HCT116 (cell line): ENCODE measurements around the gene BAG2. TPM values are rescaled to one million over a fixed set of nuclear protein-coding genes. Genes with fewer than 3 reads are reported as not detected.

Experiments
- ATAC-seq: fragments of 200-7000 bp; cut with Tn5 transposase; 2 replicates; pipeline ENCODE4 v1.9.1; 2020; ENCODE audit warnings: mild to moderate bottlenecking, moderate library complexity
- BruUV-seq: library from RNA; stranded (reverse); fragments of 400-500 nt; replicated peaks from 2 replicates; lab custom pipeline; 2021; lab: Mats Ljungman, UMichigan
- CTCF ChIA-PET: fragments of 300-600 bp; sonication (Branson Sonifier 250); formaldehyde crosslinking; loops from one replicate; lab custom pipeline; 2021; ENCODE audit warnings: antibody characterized with exemption; lab: Charles Lee
- POLR2A ChIA-PET: fragments of 300-600, 350-600 bp; sonication (Branson Sonifier 250); formaldehyde crosslinking; loops from one replicate; lab custom pipeline; 2021; ENCODE audit warnings: antibody characterized with exemption; lab: Charles Lee
- RAD21 ChIA-PET, 2 experiments: fragments of 300-600 bp; sonication (Branson Sonifier 250); formaldehyde crosslinking; loops; one replicate each; lab custom pipeline; 2023; ENCODE audit warnings: low total read pairs in 2 of 2; ENCODE audit not compliant: uncharacterized antibody in 2 of 2, unreplicated experiment in 2 of 2, low non-redundant PET in 1 of 2; lab: Charles Lee
- DNase-seq: peaks from one replicate; pipeline ENCODE4 v3.0.0-alpha.2; 2010; ENCODE audit warnings: low read depth, low spot score
- H2AFZ ChIP-seq: fragments of 200-600 bp; shearing (Covaris generic), sonication (generic); 2 replicates; pipeline ENCODE4 v1.6.1; 2017; ENCODE audit warnings: low read depth, mixed run types, mixed read lengths, antibody characterized with exemption, low read length; ENCODE audit not compliant: poor library complexity, severe bottlenecking
- H3K27ac ChIP-seq: 2 replicates; pipeline ENCODE4 v1.5.1; 2012; ENCODE audit warnings: low read depth, low read length
- H3K27me3 ChIP-seq: fragments of 200-600 bp; sonication (generic); 2 replicates; pipeline ENCODE4 v1.6.1; 2016; ENCODE audit warnings: mixed run types, low read length, mixed read lengths; ENCODE audit not compliant: insufficient read depth
- H3K36me3 ChIP-seq, 2 experiments: fragments of 200-500 bp in 1 of 2; fragments of 200-600 bp in 1 of 2; sonication (Bioruptor generic) in 1 of 2; sonication (generic) in 1 of 2; 2 replicates each; pipeline versions ENCODE4 v1.5.1 to v1.6.1; 2014 to 2016; ENCODE audit warnings: low read length in 2 of 2, inconsistent platforms in 1 of 2, mixed read lengths in 1 of 2, mixed run types in 1 of 2; ENCODE audit not compliant: insufficient read depth in 2 of 2, control insufficient read depth in 1 of 2
- H3K4me1 ChIP-seq, 2 experiments: fragments of 200-600 bp in 1 of 2; sonication (generic) in 1 of 2; 2 replicates each; pipeline versions ENCODE4 v1.5.1 to v1.6.1; 2012 to 2017; ENCODE audit warnings: low read length in 2 of 2, inconsistent platforms in 1 of 2, mild to moderate bottlenecking in 1 of 2, mixed read lengths in 1 of 2, mixed run types in 1 of 2, moderate library complexity in 1 of 2; ENCODE audit not compliant: insufficient read depth in 2 of 2, control insufficient read depth in 1 of 2
- H3K4me2 ChIP-seq: fragments of 200-600 bp; sonication (generic); 2 replicates; pipeline ENCODE4 v1.6.1; 2017; ENCODE audit warnings: mixed run types, low read length, mixed read lengths
- H3K4me3 ChIP-seq, 2 experiments: fragments of 200-600 bp in 1 of 2; sonication (generic) in 1 of 2; replicated peaks in 1 of 2; 2 replicates each; pipeline ENCODE4 v1.5.1; 2011 to 2016; ENCODE audit warnings: low read length in 2 of 2, control low read depth in 1 of 2, low read depth in 1 of 2, mild to moderate bottlenecking in 1 of 2, mixed read lengths in 1 of 2, mixed run types in 1 of 2
- H3K79me2 ChIP-seq: fragments of 200-600 bp; sonication (generic); 2 replicates; pipeline ENCODE4 v1.6.1; 2017; ENCODE audit warnings: mild to moderate bottlenecking, mixed run types, low read length, moderate library complexity, mixed read lengths; ENCODE audit not compliant: insufficient read depth
- H3K9ac ChIP-seq: fragments of 200-600 bp; sonication (generic); 2 replicates; pipeline ENCODE4 v1.6.1; 2016; ENCODE audit warnings: low read length, mixed read lengths
- H3K9me2 ChIP-seq: fragments of 200-600 bp; sonication (generic), shearing (Covaris generic); 2 replicates; pipeline ENCODE4 v1.6.1; 2017; ENCODE audit warnings: mixed run types, mild to moderate bottlenecking, moderate library complexity; ENCODE audit not compliant: insufficient read depth
- H3K9me3 ChIP-seq, 2 experiments: fragments of 200-500 bp in 1 of 2; fragments of 200-600 bp in 1 of 2; sonication (Bioruptor generic) in 1 of 2; sonication (generic) in 1 of 2; 2 replicates each; pipeline ENCODE4 v1.6.1; 2014 to 2017; ENCODE audit warnings: low read length in 2 of 2, mixed read lengths in 2 of 2, inconsistent platforms in 1 of 2, low read depth in 1 of 2, mild to moderate bottlenecking in 1 of 2, mixed run types in 1 of 2, moderate library complexity in 1 of 2; ENCODE audit not compliant: control insufficient read depth in 1 of 2, insufficient read depth in 1 of 2
- H4K20me1 ChIP-seq: fragments of 200-600 bp; sonication (generic), shearing (Covaris generic); 2 replicates; pipeline ENCODE4 v1.6.1; 2017; ENCODE audit warnings: mixed run types, mild to moderate bottlenecking, moderate library complexity; ENCODE audit not compliant: insufficient read depth
- CBX3 ChIP-seq: IDR thresholded peaks from 2 replicates; pipeline ENCODE4 v1.6.1; 2012; ENCODE audit warnings: low read depth
- CEBPB ChIP-seq: IDR thresholded peaks from 2 replicates; pipeline ENCODE4 v1.6.1; 2012; ENCODE audit warnings: low read depth
- EGR1 ChIP-seq: IDR thresholded peaks from 2 replicates; pipeline ENCODE4 v1.6.1; 2012; ENCODE audit warnings: low read depth
- POLR2A ChIP-seq: IDR thresholded peaks from 2 replicates; pipeline ENCODE4 v1.7.0; 2011; ENCODE audit warnings: borderline replicate concordance; ENCODE audit not compliant: insufficient read depth, insufficient read length; ENCODE audit errors: extremely low read depth
- RAD21 ChIP-seq: IDR thresholded peaks from 2 replicates; pipeline ENCODE4 v1.6.1; 2012; ENCODE audit warnings: low read depth, mild to moderate bottlenecking
- SP1 ChIP-seq: IDR thresholded peaks from 2 replicates; pipeline ENCODE4 v1.6.1; 2012; ENCODE audit warnings: low read depth
- TCF7L2 ChIP-seq: IDR thresholded peaks from 2 replicates; pipeline ENCODE4 v1.7.0; 2011; ENCODE audit warnings: borderline replicate concordance, inconsistent platforms; ENCODE audit not compliant: insufficient read depth, insufficient read length; ENCODE audit errors: extremely low read depth
- YY1 ChIP-seq: IDR thresholded peaks from 2 replicates; pipeline ENCODE4 v1.6.1; 2011; ENCODE audit warnings: low read length, low read depth, moderate library complexity, mild to moderate bottlenecking; ENCODE audit not compliant: insufficient replicate concordance; ENCODE audit errors: extremely low read depth
- ZFX ChIP-seq: fragments of 450-650 bp; IDR thresholded peaks from 2 replicates; pipeline ENCODE4 v1.6.1; 2017
- ZNF274 ChIP-seq: fragments of 200-500 bp; sonication (Bioruptor generic); IDR thresholded peaks from 2 replicates; pipeline ENCODE4 v1.6.1; 2014; ENCODE audit warnings: mild to moderate bottlenecking, low read depth, low read length, inconsistent platforms
- intact Hi-C: fragments of 100-400 bp; cut with micrococcal nuclease; formaldehyde crosslinking; loops from 2 replicates; pipeline ENCODE4 v1.10.0; 2022
- total RNA-seq: library from RNA; stranded (reverse); gene quantifications from one replicate; pipeline ENCODE4 v1.2.1, GENCODE V29; 2021; ENCODE audit not compliant: unreplicated experiment
- TF ChIP-seq, protein P1 (sequence below): IDR thresholded peaks from 2 replicates; pipeline ENCODE4 v1.6.1; 2011; ENCODE audit warnings: mild to moderate bottlenecking, low read length, moderate library complexity; ENCODE audit not compliant: insufficient replicate concordance; ENCODE audit errors: extremely low read depth
- TF ChIP-seq, protein P2 (sequence below): IDR thresholded peaks from 2 replicates; pipeline ENCODE4 v1.6.1; 2012
- TF ChIP-seq, protein P3 (sequence below): IDR thresholded peaks from 2 replicates; pipeline ENCODE4 v1.6.1; 2012; ENCODE audit warnings: low read depth

The BAG2 gene
- total RNA-seq, 1 experiment from 2014 or later = 13.5 TPM

- TF ChIP-seq EGR1 (no peak), POLR2A (peak; percentile 65), TCF7L2 (peak; percentile 66), RAD21 (no peak)
- TF ChIP-seq, protein P1, sequence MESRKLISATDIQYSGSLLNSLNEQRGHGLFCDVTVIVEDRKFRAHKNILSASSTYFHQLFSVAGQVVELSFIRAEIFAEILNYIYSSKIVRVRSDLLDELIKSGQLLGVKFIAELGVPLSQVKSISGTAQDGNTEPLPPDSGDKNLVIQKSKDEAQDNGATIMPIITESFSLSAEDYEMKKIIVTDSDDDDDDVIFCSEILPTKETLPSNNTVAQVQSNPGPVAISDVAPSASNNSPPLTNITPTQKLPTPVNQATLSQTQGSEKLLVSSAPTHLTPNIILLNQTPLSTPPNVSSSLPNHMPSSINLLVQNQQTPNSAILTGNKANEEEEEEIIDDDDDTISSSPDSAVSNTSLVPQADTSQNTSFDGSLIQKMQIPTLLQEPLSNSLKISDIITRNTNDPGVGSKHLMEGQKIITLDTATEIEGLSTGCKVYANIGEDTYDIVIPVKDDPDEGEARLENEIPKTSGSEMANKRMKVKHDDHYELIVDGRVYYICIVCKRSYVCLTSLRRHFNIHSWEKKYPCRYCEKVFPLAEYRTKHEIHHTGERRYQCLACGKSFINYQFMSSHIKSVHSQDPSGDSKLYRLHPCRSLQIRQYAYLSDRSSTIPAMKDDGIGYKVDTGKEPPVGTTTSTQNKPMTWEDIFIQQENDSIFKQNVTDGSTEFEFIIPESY = no peak
- TF ChIP-seq, protein P2, sequence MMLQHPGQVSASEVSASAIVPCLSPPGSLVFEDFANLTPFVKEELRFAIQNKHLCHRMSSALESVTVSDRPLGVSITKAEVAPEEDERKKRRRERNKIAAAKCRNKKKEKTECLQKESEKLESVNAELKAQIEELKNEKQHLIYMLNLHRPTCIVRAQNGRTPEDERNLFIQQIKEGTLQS = no peak
These were observed 50.0 kb downstream of the BAG2 start, which contains the start of gene RAB23 (continued) for GRCh38 chr6:57221936-57222742.

DNA sequence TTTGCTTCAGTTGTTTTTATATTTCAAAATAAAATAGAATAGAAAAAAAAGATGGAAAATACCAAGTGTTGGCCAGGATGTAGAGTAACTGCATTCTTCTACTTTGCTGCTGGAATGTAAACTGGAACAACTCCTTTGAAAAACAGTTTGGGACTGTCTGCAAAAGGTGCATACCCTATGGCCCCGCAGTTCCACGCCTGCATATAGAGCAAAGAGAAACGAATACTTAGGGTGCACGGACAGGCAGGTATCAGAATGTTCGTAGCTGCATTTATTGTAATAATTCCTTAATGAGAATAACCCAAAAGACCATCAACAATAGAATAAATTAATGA, 50.6 kb downstream of the BAG2 start:
- no TSS peak for BruUV-seq
- H3K9me3 ChIP-seq = no peaks in the 10 kb centered on the region
- ChIA-PET POLR2A (no interaction called here), CTCF (no interaction called here), RAD21 (no interaction called here)
- H3K36me3 ChIP-seq = no peaks in the 10 kb centered on the region
- peaks cover 36% of the 10 kb centered on the region for H3K79me2 ChIP-seq
- H3K27ac ChIP-seq = no peak overlapping the region; the same call in 1 of the 2 replicates
- no peaks in the 10 kb centered on the region for H3K27me3 ChIP-seq
- DNase-seq = no peak
- H3K9me2 ChIP-seq = no peaks in the 10 kb centered on the region
- peaks cover 3 to 12% of the 10 kb centered on the region in 2 experiments; a peak in 3 of 4 replicates for H3K4me1 ChIP-seq
- H3K4me3 ChIP-seq = peak overlapping the region; percentile 78 to 83
- peak overlapping the region; percentile 97 for H2AFZ ChIP-seq
- no peak for ATAC-seq
- H4K20me1 ChIP-seq = no peaks in the 10 kb centered on the region
- TF ChIP-seq, protein P3, sequence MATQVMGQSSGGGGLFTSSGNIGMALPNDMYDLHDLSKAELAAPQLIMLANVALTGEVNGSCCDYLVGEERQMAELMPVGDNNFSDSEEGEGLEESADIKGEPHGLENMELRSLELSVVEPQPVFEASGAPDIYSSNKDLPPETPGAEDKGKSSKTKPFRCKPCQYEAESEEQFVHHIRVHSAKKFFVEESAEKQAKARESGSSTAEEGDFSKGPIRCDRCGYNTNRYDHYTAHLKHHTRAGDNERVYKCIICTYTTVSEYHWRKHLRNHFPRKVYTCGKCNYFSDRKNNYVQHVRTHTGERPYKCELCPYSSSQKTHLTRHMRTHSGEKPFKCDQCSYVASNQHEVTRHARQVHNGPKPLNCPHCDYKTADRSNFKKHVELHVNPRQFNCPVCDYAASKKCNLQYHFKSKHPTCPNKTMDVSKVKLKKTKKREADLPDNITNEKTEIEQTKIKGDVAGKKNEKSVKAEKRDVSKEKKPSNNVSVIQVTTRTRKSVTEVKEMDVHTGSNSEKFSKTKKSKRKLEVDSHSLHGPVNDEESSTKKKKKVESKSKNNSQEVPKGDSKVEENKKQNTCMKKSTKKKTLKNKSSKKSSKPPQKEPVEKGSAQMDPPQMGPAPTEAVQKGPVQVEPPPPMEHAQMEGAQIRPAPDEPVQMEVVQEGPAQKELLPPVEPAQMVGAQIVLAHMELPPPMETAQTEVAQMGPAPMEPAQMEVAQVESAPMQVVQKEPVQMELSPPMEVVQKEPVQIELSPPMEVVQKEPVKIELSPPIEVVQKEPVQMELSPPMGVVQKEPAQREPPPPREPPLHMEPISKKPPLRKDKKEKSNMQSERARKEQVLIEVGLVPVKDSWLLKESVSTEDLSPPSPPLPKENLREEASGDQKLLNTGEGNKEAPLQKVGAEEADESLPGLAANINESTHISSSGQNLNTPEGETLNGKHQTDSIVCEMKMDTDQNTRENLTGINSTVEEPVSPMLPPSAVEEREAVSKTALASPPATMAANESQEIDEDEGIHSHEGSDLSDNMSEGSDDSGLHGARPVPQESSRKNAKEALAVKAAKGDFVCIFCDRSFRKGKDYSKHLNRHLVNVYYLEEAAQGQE = no peak
- TF ChIP-seq, protein P1 = no peak
- TF ChIP-seq CEBPB = no peak
- TF ChIP-seq CBX3 = no peak
- no peak for TF ChIP-seq EGR1
- no peak for TF ChIP-seq POLR2A
- no peak for TF ChIP-seq YY1
- no peak for TF ChIP-seq ZFX
- TF ChIP-seq SP1 = no peak
- TF ChIP-seq ZNF274 = no peak
- peak overlapping the region; percentile 78 for H3K9ac ChIP-seq
- intact Hi-C loops = no loop called here
- H3K4me2 ChIP-seq = peak overlapping the region; percentile 95
